Measurements from ENCODE around the gene DIS3L2.

DNA sequence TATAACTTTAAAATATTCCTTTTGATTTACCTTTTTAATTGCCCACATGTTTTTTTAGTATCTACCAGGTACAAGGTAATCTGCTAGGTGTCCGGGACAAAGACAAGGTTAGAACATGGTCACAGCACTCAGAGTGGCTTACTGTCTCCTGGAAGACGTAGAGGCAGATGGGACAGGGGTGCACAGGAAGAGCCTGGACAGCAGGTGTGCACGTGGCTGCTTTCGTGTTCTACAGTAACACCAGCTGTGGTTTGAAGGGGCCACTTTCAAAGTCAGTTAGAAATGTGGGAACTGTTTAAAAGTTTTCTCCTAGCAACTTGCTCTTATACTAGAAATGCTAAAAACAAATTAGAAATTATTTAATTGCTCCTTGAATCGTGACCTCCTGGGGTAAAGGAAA, 314.2 kb downstream of the DIS3L2 start:
- TF ChIP-seq POLR2A (IDR thresholded peaks at IDR 0.05): no peak
- TF ChIP-seq, protein P1, sequence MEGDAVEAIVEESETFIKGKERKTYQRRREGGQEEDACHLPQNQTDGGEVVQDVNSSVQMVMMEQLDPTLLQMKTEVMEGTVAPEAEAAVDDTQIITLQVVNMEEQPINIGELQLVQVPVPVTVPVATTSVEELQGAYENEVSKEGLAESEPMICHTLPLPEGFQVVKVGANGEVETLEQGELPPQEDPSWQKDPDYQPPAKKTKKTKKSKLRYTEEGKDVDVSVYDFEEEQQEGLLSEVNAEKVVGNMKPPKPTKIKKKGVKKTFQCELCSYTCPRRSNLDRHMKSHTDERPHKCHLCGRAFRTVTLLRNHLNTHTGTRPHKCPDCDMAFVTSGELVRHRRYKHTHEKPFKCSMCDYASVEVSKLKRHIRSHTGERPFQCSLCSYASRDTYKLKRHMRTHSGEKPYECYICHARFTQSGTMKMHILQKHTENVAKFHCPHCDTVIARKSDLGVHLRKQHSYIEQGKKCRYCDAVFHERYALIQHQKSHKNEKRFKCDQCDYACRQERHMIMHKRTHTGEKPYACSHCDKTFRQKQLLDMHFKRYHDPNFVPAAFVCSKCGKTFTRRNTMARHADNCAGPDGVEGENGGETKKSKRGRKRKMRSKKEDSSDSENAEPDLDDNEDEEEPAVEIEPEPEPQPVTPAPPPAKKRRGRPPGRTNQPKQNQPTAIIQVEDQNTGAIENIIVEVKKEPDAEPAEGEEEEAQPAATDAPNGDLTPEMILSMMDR (IDR thresholded peaks at IDR 0.05 in 4 of 5, conservative IDR thresholded peaks at IDR 0.05 in 1 of 5): no peak

All from gastrocnemius medialis (tissue), 4 donors.